ENCODE measurements around the gene FREM1.

Gene FREM1, protein sequence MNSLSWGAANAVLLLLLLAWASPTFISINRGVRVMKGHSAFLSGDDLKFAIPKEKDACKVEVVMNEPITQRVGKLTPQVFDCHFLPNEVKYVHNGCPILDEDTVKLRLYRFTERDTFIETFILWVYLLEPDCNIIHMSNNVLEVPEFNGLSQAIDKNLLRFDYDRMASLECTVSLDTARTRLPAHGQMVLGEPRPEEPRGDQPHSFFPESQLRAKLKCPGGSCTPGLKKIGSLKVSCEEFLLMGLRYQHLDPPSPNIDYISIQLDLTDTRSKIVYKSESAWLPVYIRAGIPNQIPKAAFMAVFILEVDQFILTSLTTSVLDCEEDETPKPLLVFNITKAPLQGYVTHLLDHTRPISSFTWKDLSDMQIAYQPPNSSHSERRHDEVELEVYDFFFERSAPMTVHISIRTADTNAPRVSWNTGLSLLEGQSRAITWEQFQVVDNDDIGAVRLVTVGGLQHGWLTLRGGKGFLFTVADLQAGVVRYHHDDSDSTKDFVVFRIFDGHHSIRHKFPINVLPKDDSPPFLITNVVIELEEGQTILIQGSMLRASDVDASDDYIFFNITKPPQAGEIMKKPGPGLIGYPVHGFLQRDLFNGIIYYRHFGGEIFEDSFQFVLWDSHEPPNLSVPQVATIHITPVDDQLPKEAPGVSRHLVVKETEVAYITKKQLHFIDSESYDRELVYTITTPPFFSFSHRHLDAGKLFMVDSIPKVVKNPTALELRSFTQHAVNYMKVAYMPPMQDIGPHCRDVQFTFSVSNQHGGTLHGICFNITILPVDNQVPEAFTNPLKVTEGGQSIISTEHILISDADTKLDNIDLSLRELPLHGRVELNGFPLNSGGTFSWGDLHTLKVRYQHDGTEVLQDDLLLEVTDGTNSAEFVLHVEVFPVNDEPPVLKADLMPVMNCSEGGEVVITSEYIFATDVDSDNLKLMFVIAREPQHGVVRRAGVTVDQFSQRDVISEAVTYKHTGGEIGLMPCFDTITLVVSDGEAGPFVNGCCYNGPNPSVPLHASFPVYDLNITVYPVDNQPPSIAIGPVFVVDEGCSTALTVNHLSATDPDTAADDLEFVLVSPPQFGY (N-terminal part only)

DNA sequence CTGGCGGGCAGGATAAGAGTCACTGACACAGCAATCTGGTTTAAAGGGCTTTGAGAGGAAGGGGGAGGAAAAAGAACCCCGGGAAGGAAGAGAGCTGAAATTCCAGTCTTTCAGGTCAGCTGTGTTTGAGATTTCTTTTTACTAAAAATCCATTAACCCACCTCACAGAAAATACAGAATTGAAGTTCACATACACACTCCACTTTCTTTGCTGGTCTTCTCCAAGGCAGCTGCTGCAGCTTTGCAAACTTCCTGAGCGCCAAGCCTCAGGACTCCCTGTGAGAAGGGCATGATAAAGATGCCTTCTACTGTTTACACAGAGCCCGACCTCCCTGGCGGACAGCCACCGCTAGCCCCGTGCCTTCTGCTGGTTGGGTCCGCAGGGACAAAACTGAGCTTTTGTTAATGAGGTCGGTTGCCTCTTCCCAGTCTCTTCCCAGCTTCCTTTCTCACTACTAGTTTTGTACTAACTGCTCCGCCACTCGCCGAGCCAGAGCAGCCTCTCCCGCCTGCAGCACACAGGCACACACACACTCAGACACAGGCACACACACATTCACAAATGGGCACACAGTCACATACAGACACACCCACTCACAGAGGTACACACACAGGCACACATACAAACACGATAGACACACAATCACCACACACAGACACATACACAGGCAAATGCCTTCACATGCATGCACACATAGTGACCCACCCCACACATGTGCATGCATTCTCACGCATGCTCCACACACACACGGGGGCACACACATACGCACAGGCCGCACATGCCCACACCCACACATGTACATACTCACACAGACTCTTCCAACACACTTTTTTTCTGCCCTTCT lies at the start of gene FREM1:
TSS of gene FREM1 (minus strand) at position 468 of the 845 bp plus-strand sequence. CDS start 41,451 bp downstream, outside the sequence.
- Histone ChIP-seq H3K4me1 (ENCODE audit: insufficient read depth, poor library complexity, severe bottlenecking) (no peaks in the 10 kb centered on the region), H3K9me3 (ENCODE audit: severe bottlenecking) (no peaks in the 10 kb centered on the region), H3K36me3 (ENCODE audit: low read depth) (no peaks in the 10 kb centered on the region), H3K27ac (ENCODE audit: poor library complexity, severe bottlenecking) (no peak within 1 kb of the TSS), H3K4me3 (ENCODE audit: severe bottlenecking) (no peak within 1 kb of the TSS), H3K27me3 (ENCODE audit: insufficient read depth, poor library complexity, severe bottlenecking) (no peaks in the 10 kb centered on the region)
- ATAC-seq (ENCODE audit: low read depth) (0 out of 3 replicates have a peak, but pooled peaks have one; percentile 25), DNase-seq (ENCODE audit: low spot score) (no peak)
- TF ChIP-seq, protein P1, sequence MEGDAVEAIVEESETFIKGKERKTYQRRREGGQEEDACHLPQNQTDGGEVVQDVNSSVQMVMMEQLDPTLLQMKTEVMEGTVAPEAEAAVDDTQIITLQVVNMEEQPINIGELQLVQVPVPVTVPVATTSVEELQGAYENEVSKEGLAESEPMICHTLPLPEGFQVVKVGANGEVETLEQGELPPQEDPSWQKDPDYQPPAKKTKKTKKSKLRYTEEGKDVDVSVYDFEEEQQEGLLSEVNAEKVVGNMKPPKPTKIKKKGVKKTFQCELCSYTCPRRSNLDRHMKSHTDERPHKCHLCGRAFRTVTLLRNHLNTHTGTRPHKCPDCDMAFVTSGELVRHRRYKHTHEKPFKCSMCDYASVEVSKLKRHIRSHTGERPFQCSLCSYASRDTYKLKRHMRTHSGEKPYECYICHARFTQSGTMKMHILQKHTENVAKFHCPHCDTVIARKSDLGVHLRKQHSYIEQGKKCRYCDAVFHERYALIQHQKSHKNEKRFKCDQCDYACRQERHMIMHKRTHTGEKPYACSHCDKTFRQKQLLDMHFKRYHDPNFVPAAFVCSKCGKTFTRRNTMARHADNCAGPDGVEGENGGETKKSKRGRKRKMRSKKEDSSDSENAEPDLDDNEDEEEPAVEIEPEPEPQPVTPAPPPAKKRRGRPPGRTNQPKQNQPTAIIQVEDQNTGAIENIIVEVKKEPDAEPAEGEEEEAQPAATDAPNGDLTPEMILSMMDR (IDR thresholded peaks at IDR 0.05; ENCODE audit: poor library complexity, severe bottlenecking), result no peak

DNA sequence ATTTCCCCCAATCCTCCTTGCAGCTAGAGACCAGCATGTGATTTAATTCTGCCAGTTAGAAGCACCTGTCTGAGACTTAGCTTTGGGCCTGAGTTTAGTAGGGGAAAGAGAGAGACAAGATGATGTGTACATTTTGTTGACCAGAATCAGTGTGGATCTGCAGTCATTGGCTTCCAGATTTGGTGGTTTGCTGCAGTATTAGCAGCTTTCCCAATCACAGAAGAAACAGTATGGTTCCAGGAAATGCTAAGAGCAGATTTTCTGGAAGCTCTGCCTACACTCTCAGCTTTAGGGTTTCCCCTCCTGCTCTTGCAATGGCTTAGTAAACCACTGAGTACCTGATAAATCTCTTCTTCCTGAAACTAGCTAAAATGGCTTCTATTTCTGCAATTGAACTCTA lies 48.8 kb upstream of the FREM1 start:
- no peak for ATAC-seq (ENCODE audit: low read depth)
- H3K27ac ChIP-seq (ENCODE audit: poor library complexity, severe bottlenecking), result no peak overlapping the region
- H3K4me1 ChIP-seq (ENCODE audit: insufficient read depth, poor library complexity, severe bottlenecking), result no peaks in the 10 kb centered on the region
- H3K36me3 ChIP-seq (ENCODE audit: low read depth), result no peaks in the 10 kb centered on the region
- no peak overlapping the region for H3K4me3 ChIP-seq (ENCODE audit: severe bottlenecking)
- H3K9me3 ChIP-seq (ENCODE audit: severe bottlenecking), result no peaks in the 10 kb centered on the region
- DNase-seq (ENCODE audit: low spot score), result no peak
- TF ChIP-seq, protein P1 (IDR thresholded peaks at IDR 0.05; ENCODE audit: poor library complexity, severe bottlenecking), result no peak
- no peaks in the 10 kb centered on the region for H3K27me3 ChIP-seq (ENCODE audit: insufficient read depth, poor library complexity, severe bottlenecking)

DNA sequence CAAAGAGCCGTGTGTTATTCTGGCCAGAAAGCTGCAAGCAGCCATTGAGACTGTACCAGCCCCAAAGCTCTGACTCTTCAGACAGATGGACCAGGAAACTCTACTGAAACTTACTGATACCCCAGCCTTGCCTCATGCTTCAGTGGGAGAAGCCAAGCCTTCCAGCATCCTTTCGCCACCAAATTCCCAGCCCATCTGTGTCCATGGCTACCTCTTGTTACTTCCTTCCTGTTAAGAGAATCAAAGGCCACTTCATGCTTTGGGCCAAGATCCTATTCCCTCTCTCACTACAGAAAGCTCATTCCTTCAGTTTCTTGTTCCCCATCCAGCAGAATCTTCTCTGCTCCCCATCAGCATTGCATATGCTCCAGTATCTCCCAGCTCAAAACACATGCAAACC lies 46.9 kb upstream of the FREM1 start:
- H3K4me3 ChIP-seq (ENCODE audit: severe bottlenecking), result no peak overlapping the region
- DNase-seq (ENCODE audit: low spot score) (no peak), ATAC-seq (ENCODE audit: low read depth) (no peak)
- H3K4me1 ChIP-seq (ENCODE audit: insufficient read depth, poor library complexity, severe bottlenecking), result no peaks in the 10 kb centered on the region
- H3K36me3 ChIP-seq (ENCODE audit: low read depth), result no peaks in the 10 kb centered on the region
- H3K27me3 ChIP-seq (ENCODE audit: insufficient read depth, poor library complexity, severe bottlenecking), result no peaks in the 10 kb centered on the region
- TF ChIP-seq, protein P1 (IDR thresholded peaks at IDR 0.05; ENCODE audit: poor library complexity, severe bottlenecking), result no peak
- no peaks in the 10 kb centered on the region for H3K9me3 ChIP-seq (ENCODE audit: severe bottlenecking)
- no peak overlapping the region for H3K27ac ChIP-seq (ENCODE audit: poor library complexity, severe bottlenecking)

DNA sequence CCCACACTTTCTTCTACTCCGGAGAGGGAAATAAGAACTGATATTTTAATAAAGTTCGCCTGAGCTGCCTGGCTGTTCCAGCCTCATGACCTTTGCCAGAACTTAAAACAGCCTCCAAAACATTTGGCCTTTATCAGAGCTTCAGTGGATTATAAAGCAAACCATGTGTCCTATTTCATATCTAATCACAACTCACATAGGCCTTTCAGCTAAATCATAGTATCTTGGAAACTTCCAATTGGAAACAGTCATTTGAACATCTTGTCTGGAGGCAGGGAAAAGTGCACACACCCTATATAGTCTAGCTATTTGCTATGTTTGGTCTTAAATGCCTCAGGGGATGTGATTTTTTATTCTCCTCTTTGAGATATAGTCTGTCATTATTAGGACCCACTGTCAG lies 46.0 kb upstream of the FREM1 start:
- ATAC-seq (ENCODE audit: low read depth) (no peak), DNase-seq (ENCODE audit: low spot score) (no peak)
- TF ChIP-seq, protein P1 (IDR thresholded peaks at IDR 0.05; ENCODE audit: poor library complexity, severe bottlenecking), result no peak
- Histone ChIP-seq H3K9me3 (ENCODE audit: severe bottlenecking) (no peaks in the 10 kb centered on the region), H3K4me1 (ENCODE audit: insufficient read depth, poor library complexity, severe bottlenecking) (no peaks in the 10 kb centered on the region), H3K4me3 (ENCODE audit: severe bottlenecking) (no peak overlapping the region), H3K27me3 (ENCODE audit: insufficient read depth, poor library complexity, severe bottlenecking) (no peaks in the 10 kb centered on the region), H3K36me3 (ENCODE audit: low read depth) (no peaks in the 10 kb centered on the region), H3K27ac (ENCODE audit: poor library complexity, severe bottlenecking) (no peak overlapping the region)

Measured in RWPE2 (cell line).